IPS-11a (cell line): ENCODE measurements around the gene STRBP.

Experiments used
- H3K4me3 ChIP-seq: one replicate; pipeline ENCODE4 v1.5.1; 2013; ENCODE audit warnings: low read depth, low read length, control low read depth

The STRBP gene

GRCh38 chr9:123138163-123138562, 130.2 kb downstream of the STRBP start:
- H3K4me3 ChIP-seq: no peak overlapping the region

- H3K4me3 ChIP-seq: no peak overlapping the region
These were observed 133.0 kb downstream of the STRBP start for GRCh38 chr9:123135430-123135829.

GRCh38 chr9:123132696-123133095, 135.7 kb downstream of the STRBP start:
- H3K4me3 ChIP-seq: no peak overlapping the region

GRCh38 chr9:123131993-123132392, 136.4 kb downstream of the STRBP start:
- no peak overlapping the region for H3K4me3 ChIP-seq

- no peak overlapping the region for H3K4me3 ChIP-seq
These were observed 137.1 kb downstream of the STRBP start for GRCh38 chr9:123131258-123131657.

GRCh38 chr9:123129423-123129822, 139.0 kb downstream of the STRBP start:
- H3K4me3 ChIP-seq: no peak overlapping the region

- no peak overlapping the region for H3K4me3 ChIP-seq
These were observed 139.8 kb downstream of the STRBP start for GRCh38 chr9:123128591-123128990.

- H3K4me3 ChIP-seq: no peak overlapping the region
These were observed 140.8 kb downstream of the STRBP start for GRCh38 chr9:123127512-123128075.

- H3K4me3 ChIP-seq: no peak overlapping the region
These were observed 146.9 kb downstream of the STRBP start for GRCh38 chr9:123121457-123121856.

GRCh38 chr9:123120953-123121352, 147.4 kb downstream of the STRBP start:
- H3K4me3 ChIP-seq: no peak overlapping the region

- no peak overlapping the region for H3K4me3 ChIP-seq
These were observed 148.3 kb downstream of the STRBP start for GRCh38 chr9:123120131-123120530.

- no peak overlapping the region for H3K4me3 ChIP-seq
These were observed 148.8 kb downstream of the STRBP start for GRCh38 chr9:123119566-123119965.

- H3K4me3 ChIP-seq: no peak overlapping the region
These were observed 152.3 kb downstream of the STRBP start for GRCh38 chr9:123116036-123116435.

GRCh38 chr9:123115146-123115913, 153.1 kb downstream of the STRBP start:
- no peak overlapping the region for H3K4me3 ChIP-seq

- H3K4me3 ChIP-seq: no peak overlapping the region
These were observed 155.2 kb downstream of the STRBP start for GRCh38 chr9:123113185-123113584.

- no peak overlapping the region for H3K4me3 ChIP-seq
These were observed 156.1 kb downstream of the STRBP start for GRCh38 chr9:123112015-123112975.

GRCh38 chr9:123111427-123112014, 156.9 kb downstream of the STRBP start:
- no peak overlapping the region for H3K4me3 ChIP-seq

- H3K4me3 ChIP-seq: no peak overlapping the region
These were observed 158.7 kb downstream of the STRBP start for GRCh38 chr9:123109540-123110279.

GRCh38 chr9:123108976-123109375, 159.4 kb downstream of the STRBP start:
- no peak overlapping the region for H3K4me3 ChIP-seq

GRCh38 chr9:123107639-123108285, 160.6 kb downstream of the STRBP start:
- H3K4me3 ChIP-seq: no peak overlapping the region
